Memory B cell (primary cell): ENCODE results near the gene NMU.
"Not testable (repeated sequence)": the region's sequence is repeated elsewhere in the genome, so short reads cannot be mapped to it uniquely, and the experiment has no call there.

Experiments used
- ATAC-seq: fragments of 150-1000 bp; cut with Tn5 transposase; 2 replicates; pipeline ENCODE4 v1.10.0; 2021; ENCODE audit warnings: low read depth, mild to moderate bottlenecking, moderate library complexity
- DNase-seq, 2 donors: peaks; one replicate each; pipeline ENCODE4 v3.0.0; 2022; ENCODE audit warnings: low spot score in 2 of 2
- H3K27ac Mint-ChIP-seq: one replicate; pipeline ENCODE4 v1.8.0; 2022; ENCODE audit warnings: mild to moderate bottlenecking, moderate library complexity, mixed read lengths
- H3K27me3 Mint-ChIP-seq: one replicate; pipeline ENCODE4 v1.8.0; 2022; ENCODE audit warnings: mixed read lengths
- H3K36me3 Mint-ChIP-seq: one replicate; pipeline ENCODE4 v1.8.0; 2022; ENCODE audit warnings: mild to moderate bottlenecking, mixed read lengths
- H3K4me1 Mint-ChIP-seq: one replicate; pipeline ENCODE4 v1.8.0; 2022; ENCODE audit warnings: mixed read lengths
- H3K4me3 Mint-ChIP-seq: one replicate; pipeline ENCODE4 v1.8.0; 2022; ENCODE audit warnings: mild to moderate bottlenecking, moderate library complexity, mixed read lengths
- H3K9me3 Mint-ChIP-seq: one replicate; pipeline ENCODE4 v1.8.0; 2022; ENCODE audit warnings: mixed read lengths

NMU gene

DNA sequence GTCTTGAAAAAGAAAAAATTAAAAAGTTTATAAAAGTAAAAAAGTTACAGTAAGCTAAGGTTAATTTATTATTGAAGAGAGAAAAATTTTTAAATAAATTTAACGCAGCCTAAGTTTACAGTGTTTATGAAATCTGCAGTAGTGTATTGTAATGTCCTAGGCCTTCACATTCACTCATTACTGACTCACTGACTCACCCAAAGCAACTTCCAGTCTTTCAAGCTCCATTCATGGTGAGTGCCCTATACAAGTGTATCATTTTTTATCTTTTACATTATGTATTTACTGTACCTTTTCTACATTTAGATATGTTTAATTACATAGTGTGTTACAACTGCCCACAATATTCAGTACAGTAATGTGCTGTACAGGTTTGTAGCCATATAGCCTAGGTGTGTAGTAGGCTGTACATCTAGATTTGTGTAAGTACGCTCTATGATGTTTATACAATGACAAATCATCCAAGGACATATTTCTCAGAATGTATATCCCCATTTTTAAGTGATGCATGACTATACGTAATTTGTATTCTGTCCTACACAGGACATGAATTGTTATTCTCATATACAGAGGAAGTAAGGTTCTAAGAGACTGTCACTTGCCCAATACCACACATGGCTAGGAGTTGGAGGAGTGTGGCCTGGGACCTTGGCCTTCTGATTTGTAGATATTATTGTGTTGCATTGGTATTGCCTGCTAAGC lies 24.6 kb downstream of the NMU start:
- Mint-ChIP-seq H3K4me1 (no peaks in the 10 kb centered on the region), H3K36me3 (no peaks in the 10 kb centered on the region), H3K9me3 (no peaks in the 10 kb centered on the region), H3K27me3 (no peaks in the 10 kb centered on the region), H3K27ac (no peak overlapping the region), H3K4me3 (no peak overlapping the region)
- no peak for ATAC-seq
- no peak for DNase-seq

DNA sequence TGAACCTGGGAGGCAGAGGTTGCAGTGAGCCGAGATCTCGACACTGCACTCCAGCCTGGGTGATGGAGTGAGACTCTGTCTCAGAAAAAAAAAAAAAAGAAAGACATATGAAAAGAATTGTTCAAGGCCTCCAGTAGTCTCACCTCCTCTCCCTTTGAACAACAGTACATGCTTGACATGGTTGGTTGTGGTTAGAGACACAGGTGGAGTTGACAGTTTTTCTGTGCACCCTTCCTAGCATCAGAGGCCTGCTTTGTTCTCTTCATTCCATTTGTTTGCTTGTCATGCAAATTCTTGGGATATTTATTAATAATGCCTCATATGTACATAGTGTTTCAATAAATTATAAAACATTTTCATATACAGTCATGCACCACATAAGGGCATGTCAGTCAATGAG lies 25.7 kb downstream of the NMU start:
- Mint-ChIP-seq H3K36me3 (no peaks in the 10 kb centered on the region), H3K4me1 (no peaks in the 10 kb centered on the region), H3K9me3 (no peaks in the 10 kb centered on the region), H3K27me3 (no peaks in the 10 kb centered on the region), H3K27ac (no peak overlapping the region), H3K4me3 (no peak overlapping the region)
- ATAC-seq (no peak), DNase-seq (no peak)

GRCh38 chr4:55609393-55609866 lies 26.7 kb downstream of the NMU start:
- Mint-ChIP-seq H3K36me3 (no peaks in the 10 kb centered on the region), H3K4me1 (no peaks in the 10 kb centered on the region), H3K4me3 (no peak overlapping the region), H3K9me3 (no peaks in the 10 kb centered on the region), H3K27me3 (peaks cover 2% of the 10 kb centered on the region), H3K27ac (no peak overlapping the region)
- DNase-seq = no peak
- ATAC-seq = no peak

- Mint-ChIP-seq H3K36me3 (no peaks in the 10 kb centered on the region), H3K27me3 (peaks cover 2% of the 10 kb centered on the region), H3K9me3 (no peaks in the 10 kb centered on the region), H3K4me1 (no peaks in the 10 kb centered on the region), H3K4me3 (no peak overlapping the region), H3K27ac (no peak overlapping the region)
- ATAC-seq (no peak), DNase-seq (no peak)
Measured at GRCh38 chr4:55608591-55608990, 27.5 kb downstream of the NMU start.

DNA sequence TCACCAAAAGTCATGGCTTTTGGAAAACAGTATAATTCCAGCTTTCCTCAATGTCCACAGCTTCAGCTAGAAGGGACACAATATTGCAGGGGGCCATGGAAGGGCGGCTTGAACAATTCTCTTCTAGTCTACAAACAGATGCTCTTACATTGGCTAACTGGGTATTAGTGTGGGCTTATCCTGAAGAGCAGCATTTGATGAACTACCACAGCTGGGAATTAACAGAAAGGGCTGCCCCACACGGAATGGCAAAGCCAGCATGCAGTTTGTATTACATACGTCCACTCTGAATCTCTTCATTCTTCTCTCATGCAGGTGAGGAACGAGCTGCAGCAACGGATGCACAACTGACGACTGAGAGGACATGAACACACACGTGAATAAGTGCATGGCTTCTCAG lies 31.1 kb downstream of the NMU start:
- H3K4me3 Mint-ChIP-seq = no peak overlapping the region
- no peaks in the 10 kb centered on the region for H3K9me3 Mint-ChIP-seq
- H3K27ac Mint-ChIP-seq = no peak overlapping the region
- DNase-seq = no peak
- ATAC-seq = no peak
- no peaks in the 10 kb centered on the region for H3K4me1 Mint-ChIP-seq
- no peaks in the 10 kb centered on the region for H3K36me3 Mint-ChIP-seq
- peaks cover 2% of the 10 kb centered on the region for H3K27me3 Mint-ChIP-seq

DNA sequence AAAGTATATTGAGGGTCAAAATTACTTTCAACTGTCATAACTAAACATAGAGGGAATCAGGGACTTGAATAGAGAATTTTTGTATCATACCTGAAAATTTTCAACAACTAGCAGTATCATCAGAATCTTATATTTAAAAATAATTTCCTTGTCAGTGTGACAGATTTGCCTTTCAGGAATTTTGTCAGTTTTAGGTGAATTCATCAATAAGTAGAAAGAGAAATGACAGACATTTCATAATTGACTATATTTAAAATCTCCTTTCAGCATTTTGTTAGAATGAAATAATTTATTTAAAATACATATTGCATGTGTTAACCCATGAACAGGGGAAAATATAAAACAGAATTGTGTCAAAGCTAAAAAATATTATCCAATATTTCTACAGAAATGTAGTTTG lies 35.5 kb downstream of the NMU start:
- DNase-seq (no peak), ATAC-seq (no peak)
- Mint-ChIP-seq H3K9me3 (peaks cover 1% of the 10 kb centered on the region), H3K4me1 (no peaks in the 10 kb centered on the region), H3K27ac (no peak overlapping the region), H3K36me3 (no peaks in the 10 kb centered on the region), H3K4me3 (no peak overlapping the region), H3K27me3 (peaks cover 2% of the 10 kb centered on the region)

DNA sequence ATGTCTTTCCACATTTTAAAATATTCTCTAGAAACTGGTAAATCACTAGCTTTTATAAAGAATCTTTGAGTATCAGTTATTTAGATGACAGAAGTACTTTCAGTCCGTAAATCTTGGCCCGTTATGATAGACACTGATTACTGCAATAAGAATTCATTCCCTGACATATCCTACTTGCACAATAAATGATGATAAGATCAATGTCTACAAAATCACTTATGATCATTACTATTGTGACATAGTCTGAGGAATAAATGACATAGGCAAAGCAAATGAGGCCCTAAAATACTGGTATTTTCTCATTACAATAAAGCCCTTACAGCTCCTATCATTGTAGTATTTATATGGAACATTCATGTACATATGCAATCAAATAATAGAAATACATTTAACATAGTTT lies 37.5 kb downstream of the NMU start:
- DNase-seq (no peak), ATAC-seq (no peak)
- no peaks in the 10 kb centered on the region for H3K4me1 Mint-ChIP-seq
- H3K4me3 Mint-ChIP-seq = no peak overlapping the region
- peaks cover 1% of the 10 kb centered on the region for H3K9me3 Mint-ChIP-seq
- no peaks in the 10 kb centered on the region for H3K27me3 Mint-ChIP-seq
- no peaks in the 10 kb centered on the region for H3K36me3 Mint-ChIP-seq
- H3K27ac Mint-ChIP-seq = no peak overlapping the region

DNA sequence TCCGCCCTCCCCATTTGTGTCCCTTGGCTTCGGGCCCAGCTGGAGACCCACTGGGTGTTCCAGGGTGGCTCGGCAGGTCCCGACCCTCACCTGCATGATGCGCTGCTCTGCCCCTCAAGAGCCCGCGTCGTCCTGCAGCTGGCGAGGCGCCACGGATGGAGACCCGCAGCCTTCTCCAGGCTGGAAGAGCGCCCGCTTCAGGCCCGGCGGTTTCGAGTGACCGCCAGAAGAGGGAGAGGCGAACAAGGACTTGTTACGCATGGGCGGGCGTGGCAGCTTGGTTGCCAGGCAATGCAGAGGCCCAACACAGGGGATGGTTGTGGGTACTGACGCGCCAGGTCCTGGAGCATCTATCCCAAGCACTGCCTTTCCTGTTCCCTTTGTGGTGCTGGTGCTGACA lies 44.1 kb downstream of the NMU start, which contains the start of gene PDCL2:
TSS of gene PDCL2 (minus strand) at position 232 of the 400 bp plus-strand sequence. CDS start at position 96, 136 bp downstream.
- no peak for ATAC-seq
- peaks cover 5% of the 10 kb centered on the region for H3K9me3 Mint-ChIP-seq
- DNase-seq = no peak
- H3K4me3 Mint-ChIP-seq = no peak within 1 kb of the TSS
- no peak within 1 kb of the TSS for H3K27ac Mint-ChIP-seq
- peaks cover 8% of the 10 kb centered on the region for H3K36me3 Mint-ChIP-seq
- H3K27me3 Mint-ChIP-seq = peaks cover 7% of the 10 kb centered on the region
- H3K4me1 Mint-ChIP-seq = no peaks in the 10 kb centered on the region

GRCh38 chr4:55588160-55588559 lies 47.9 kb downstream of the NMU start:
- H3K27me3 Mint-ChIP-seq = peaks cover 10% of the 10 kb centered on the region
- H3K27ac Mint-ChIP-seq = no peak overlapping the region
- no peaks in the 10 kb centered on the region for H3K4me1 Mint-ChIP-seq
- H3K36me3 Mint-ChIP-seq = peaks cover 10% of the 10 kb centered on the region
- H3K9me3 Mint-ChIP-seq = peaks cover 12% of the 10 kb centered on the region
- DNase-seq (no peak), ATAC-seq (no peak)
- no peak overlapping the region for H3K4me3 Mint-ChIP-seq

- not testable (repeated sequence) for H3K9me3 Mint-ChIP-seq, DNase-seq, H3K36me3 Mint-ChIP-seq, H3K4me1 Mint-ChIP-seq, H3K27ac Mint-ChIP-seq, ATAC-seq, H3K27me3 Mint-ChIP-seq, H3K4me3 Mint-ChIP-seq
Measured at GRCh38 chr4:55582773-55583172, 53.3 kb downstream of the NMU start.

DNA sequence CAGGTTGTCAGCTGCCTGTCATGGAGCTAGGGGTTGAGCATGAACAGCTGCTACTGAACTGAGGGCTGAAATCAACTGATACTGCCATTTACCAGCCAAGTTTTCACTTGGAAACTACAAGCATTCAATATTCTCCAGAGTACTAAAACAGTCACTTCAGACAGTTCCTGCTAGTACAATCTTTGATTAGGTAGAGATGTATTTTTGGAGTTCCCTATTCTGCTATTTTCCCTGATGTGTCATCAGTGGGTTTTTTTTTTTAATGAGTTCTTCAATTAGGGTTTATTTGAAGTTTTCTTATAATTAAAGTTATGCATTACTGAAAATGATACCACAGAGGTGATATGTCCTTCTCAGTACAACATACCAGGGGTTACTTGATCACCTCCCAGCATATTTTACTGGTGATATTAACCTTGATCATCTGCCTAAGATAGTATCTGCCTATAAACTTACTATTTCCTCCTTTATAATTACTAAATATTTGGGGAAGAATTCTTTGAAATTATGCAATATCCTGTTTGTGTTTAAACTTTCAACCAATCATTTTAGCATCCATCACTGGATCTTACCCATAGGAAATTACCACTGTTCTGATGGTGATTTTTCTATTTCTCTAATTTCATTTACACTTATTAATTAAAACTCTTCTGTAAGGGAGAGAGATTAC lies 57.6 kb downstream of the NMU start:
- Mint-ChIP-seq H3K27ac (no peak overlapping the region), H3K4me3 (no peak overlapping the region), H3K4me1 (no peaks in the 10 kb centered on the region), H3K9me3 (peaks cover 15% of the 10 kb centered on the region), H3K27me3 (peaks cover 2% of the 10 kb centered on the region), H3K36me3 (peaks cover 3% of the 10 kb centered on the region)
- no peak for DNase-seq
- ATAC-seq = no peak

GRCh38 chr4:55575513-55575912 lies 60.6 kb downstream of the NMU start:
- H3K4me1 Mint-ChIP-seq = no peaks in the 10 kb centered on the region
- H3K36me3 Mint-ChIP-seq = peaks cover 3% of the 10 kb centered on the region
- H3K4me3 Mint-ChIP-seq = no peak overlapping the region
- H3K27me3 Mint-ChIP-seq = peaks cover 2% of the 10 kb centered on the region
- no peak for DNase-seq
- no peak overlapping the region for H3K27ac Mint-ChIP-seq
- H3K9me3 Mint-ChIP-seq = peaks cover 11% of the 10 kb centered on the region
- ATAC-seq = no peak

DNA sequence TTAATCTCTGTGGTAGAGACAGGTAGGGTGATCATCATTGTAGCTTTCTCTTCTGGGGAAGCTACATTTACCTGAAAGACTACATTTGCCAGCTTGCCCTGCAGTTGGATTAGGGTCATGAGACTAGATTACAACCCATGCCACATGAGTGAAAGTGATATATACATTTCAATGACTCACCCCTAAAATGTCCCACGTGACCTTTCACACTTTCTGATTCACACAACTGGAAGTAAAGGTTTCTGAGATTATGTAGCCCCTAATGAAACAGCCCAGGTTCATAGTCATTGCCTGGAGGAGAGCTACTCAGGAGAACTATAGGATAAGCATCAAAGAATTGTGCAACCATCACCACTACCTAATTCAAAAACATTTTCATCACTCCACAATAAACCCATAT lies 61.8 kb downstream of the NMU start:
- no peaks in the 10 kb centered on the region for H3K4me1 Mint-ChIP-seq
- H3K27ac Mint-ChIP-seq = no peak overlapping the region
- H3K9me3 Mint-ChIP-seq = peaks cover 11% of the 10 kb centered on the region
- peaks cover 3% of the 10 kb centered on the region for H3K36me3 Mint-ChIP-seq
- H3K4me3 Mint-ChIP-seq = no peak overlapping the region
- peaks cover 2% of the 10 kb centered on the region for H3K27me3 Mint-ChIP-seq
- no peak for DNase-seq
- no peak for ATAC-seq

- Mint-ChIP-seq H3K36me3 (peaks cover 3% of the 10 kb centered on the region), H3K4me1 (no peaks in the 10 kb centered on the region), H3K9me3 (peaks cover 11% of the 10 kb centered on the region), H3K27me3 (peaks cover 2% of the 10 kb centered on the region), H3K27ac (no peak overlapping the region), H3K4me3 (no peak overlapping the region)
- no peak for DNase-seq
- no peak for ATAC-seq
Measured at GRCh38 chr4:55571806-55572205, 64.3 kb downstream of the NMU start.
